ENCODE data around the gene CCDC137. TPM values are rescaled to one million over a fixed set of nuclear protein-coding genes. Genes with fewer than 3 reads are reported as not detected.

The CCDC137 gene
- total and polyA plus RNA-seq, 2 of the 13 experiments (the other 11 are each of a cell fraction or from before 2014, with no cell fraction given) = 14.6 to 39.1 TPM

GRCh38 chr17:81697261-81698044 is 30.9 kb downstream of the CCDC137 start:
- Histone ChIP-seq H4K20me1 (ENCODE audit: insufficient read depth, low read length) (peaks cover 15% of the 10 kb centered on the region), H3K4me1 (ENCODE audit: insufficient read depth, low read length) (peaks cover 18% of the 10 kb centered on the region), H3K27ac (ENCODE audit: extremely low read length, insufficient read depth, low read length) (no peak overlapping the region), H3K27me3 (ENCODE audit: control insufficient read depth in 1 of 2, insufficient read depth in 2 of 2, low read length in 2 of 2) (no peaks in the 10 kb centered on the region; a peak in 1 of 5 replicates), H3K79me2 (ENCODE audit: insufficient read depth, low read length) (peaks cover 29% of the 10 kb centered on the region), H3K4me3 (replicated peaks in 1 of 3; ENCODE audit: insufficient read depth in 1 of 3, low read depth in 2 of 3, low read length in 3 of 3) (no peak overlapping the region), H3K9ac (ENCODE audit: insufficient read depth, low read depth, low read length) (no peak overlapping the region), H3K4me2 (ENCODE audit: low read depth, low read length) (no peak overlapping the region), H3K36me3 (replicated peaks in 1 of 2; ENCODE audit: control insufficient read depth in 1 of 2, insufficient read depth in 2 of 2, low read length in 2 of 2) (peaks cover 49 to 69% of the 10 kb centered on the region in 2 experiments), H3K9me3 (ENCODE audit: low read length) (no peaks in the 10 kb centered on the region), H2AFZ (ENCODE audit: low read length) (no peak overlapping the region)
- no peak for FAIRE-seq
- POLR2A ChIA-PET = interaction anchor here (2.1 kb wide), 1 partner anchor 14 kb away, joined by 16 read pairs; the partner anchor contains the start of genes ARL16 and HGS
- in situ Hi-C loops (cut with HindIII; ENCODE audit: extremely low pct_ligation_motif_present, low pct_unique_long_range_greater_than_20kb) = no loop called here
- CTCF ChIA-PET (ENCODE audit: low intra/inter-chr PET ratio, low total read pairs) = no interaction called here
- ATAC-seq = no peak
- intact Hi-C loops (cut with micrococcal nuclease; ENCODE audit: unreplicated experiment) = no loop called here
- WGBS (ENCODE audit: low lambda C conversion rate) = 96% methylated on average over 24 of the region's 25 CpGs
- BruUV-seq (replicated peaks) = no TSS peak
- DNase-seq (ENCODE audit: low spot score) = no peak
- TF ChIP-seq ZNF460 (CRISPR knock-in tag; IDR thresholded peaks at IDR 0.05; ENCODE audit: borderline replicate concordance) (no peak), AKAP8 (CRISPR knock-in tag; IDR thresholded peaks at IDR 0.05) (0 out of 2 replicates have a peak, but pooled peaks have one; percentile 3), ZNF740 (CRISPR knock-in tag; IDR thresholded peaks at IDR 0.05) (peak; percentile 85; the same call in 1 of the 2 replicates), TOPORS (CRISPR knock-in tag; IDR thresholded peaks at IDR 0.05) (no peak), ZNF274 (CRISPR knock-in tag; IDR thresholded peaks at IDR 0.05) (0 out of 2 replicates have a peak, but pooled peaks have one; percentile 24), NONO (IDR thresholded peaks at IDR 0.05) (no peak), NONO (CRISPR knock-in tag; conservative IDR thresholded peaks at IDR 0.05) (0 out of 2 replicates have a peak, but pooled peaks have one; percentile 17), THAP11 (CRISPR knock-in tag; IDR thresholded peaks at IDR 0.05) (no peak)
- TF ChIP-seq, protein P1, sequence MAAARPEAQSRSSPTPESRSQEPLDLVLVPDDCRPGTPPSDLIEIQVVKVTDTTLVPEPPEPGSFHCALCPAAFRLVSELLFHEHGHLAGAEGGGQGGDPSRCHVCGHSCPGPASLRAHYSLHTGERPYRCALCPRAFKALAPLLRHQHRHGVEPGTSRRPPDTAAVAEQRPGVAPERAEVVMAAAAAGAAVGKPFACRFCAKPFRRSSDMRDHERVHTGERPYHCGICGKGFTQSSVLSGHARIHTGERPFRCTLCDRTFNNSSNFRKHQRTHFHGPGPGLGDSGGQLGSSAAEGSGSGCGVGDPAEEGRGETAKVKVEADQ (CRISPR knock-in tag; IDR thresholded peaks at IDR 0.05; ENCODE audit: borderline replicate concordance) = no peak
